ENCODE results near the gene SCMH1. TPM values are rescaled to one million over a fixed set of nuclear protein-coding genes. Genes with fewer than 3 reads are reported as not detected.

Gene SCMH1
- total RNA-seq, 1 experiment from 2014 or later, result 19.4 TPM

DNA sequence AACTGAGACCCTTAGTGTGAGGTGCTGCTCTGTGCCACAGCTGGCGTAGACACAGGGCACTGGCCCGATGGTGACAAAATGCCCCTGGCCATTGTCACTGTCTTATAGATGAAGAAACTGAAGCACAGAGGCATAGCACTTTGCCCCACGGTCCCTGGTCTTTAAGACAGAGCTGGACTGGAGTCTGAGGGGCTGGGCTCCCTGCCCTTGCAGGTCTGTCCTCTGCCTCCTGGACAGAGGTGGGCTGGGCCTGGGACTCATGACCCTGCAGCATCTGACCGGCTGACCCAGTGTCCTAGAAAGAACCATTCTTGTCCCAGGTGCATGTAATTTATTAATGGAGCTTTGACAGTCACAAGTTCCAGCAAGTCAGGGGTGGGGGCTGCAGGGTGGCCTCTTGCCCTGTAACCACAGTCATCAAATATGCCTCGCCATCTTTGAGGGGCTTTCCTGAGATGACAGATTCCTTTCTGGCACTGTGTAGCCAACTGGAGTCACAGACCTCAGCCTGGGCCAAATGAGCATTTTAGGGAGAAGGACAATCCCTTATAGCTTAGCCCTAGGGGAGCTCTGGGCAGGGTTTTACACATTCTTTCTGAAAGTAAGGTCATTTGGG lies 226.7 kb downstream of the SCMH1 start:
- TF ChIP-seq FOXK1 (CRISPR knock-in tag; IDR thresholded peaks at IDR 0.05) (no peak), MXD4 (CRISPR knock-in tag; IDR thresholded peaks at IDR 0.05; ENCODE audit: borderline replicate concordance) (no peak)
- DNase-seq (ENCODE audit: low spot score), result no peak
- ChIA-PET POLR2A (no interaction called here), CTCF (interaction anchor here (0.9 kb wide), 1 partner anchor 241 kb away, joined by 3 read pairs; no protein-coding TSS in a partner anchor)
- no peak for ATAC-seq
- no peaks in the 10 kb centered on the region for H3K9me3 Mint-ChIP-seq
- peaks cover 44% of the 10 kb centered on the region for H3K36me3 Mint-ChIP-seq
- no peak overlapping the region for H3K27ac Mint-ChIP-seq
- H3K4me1 Mint-ChIP-seq, result no peaks in the 10 kb centered on the region
- no peaks in the 10 kb centered on the region; the same call in 1 of the 2 replicates for H3K27me3 Mint-ChIP-seq (ENCODE audit: low read depth)
- H3K4me3 Mint-ChIP-seq, result no peak overlapping the region

DNA sequence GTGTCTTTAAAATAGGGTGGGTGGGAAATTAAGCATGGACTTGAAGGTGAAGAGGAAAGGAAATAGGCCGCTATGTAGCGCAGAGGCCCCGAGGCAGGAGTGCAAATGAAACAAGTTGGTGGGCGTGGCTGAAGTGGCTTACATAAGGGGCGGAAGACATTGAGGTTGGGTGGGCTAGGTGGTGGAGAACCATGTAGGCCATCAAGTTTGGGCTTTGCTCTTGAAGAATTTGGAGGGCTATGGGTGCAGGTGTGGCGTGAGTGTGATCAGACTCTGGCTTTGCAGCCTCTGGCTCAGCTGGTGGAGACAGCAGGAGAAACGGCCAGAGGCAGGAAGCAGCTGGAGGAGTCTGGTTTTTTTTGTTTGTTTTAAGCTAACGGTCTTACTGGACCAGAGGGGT lies 227.2 kb downstream of the SCMH1 start:
- TF ChIP-seq, protein P1, sequence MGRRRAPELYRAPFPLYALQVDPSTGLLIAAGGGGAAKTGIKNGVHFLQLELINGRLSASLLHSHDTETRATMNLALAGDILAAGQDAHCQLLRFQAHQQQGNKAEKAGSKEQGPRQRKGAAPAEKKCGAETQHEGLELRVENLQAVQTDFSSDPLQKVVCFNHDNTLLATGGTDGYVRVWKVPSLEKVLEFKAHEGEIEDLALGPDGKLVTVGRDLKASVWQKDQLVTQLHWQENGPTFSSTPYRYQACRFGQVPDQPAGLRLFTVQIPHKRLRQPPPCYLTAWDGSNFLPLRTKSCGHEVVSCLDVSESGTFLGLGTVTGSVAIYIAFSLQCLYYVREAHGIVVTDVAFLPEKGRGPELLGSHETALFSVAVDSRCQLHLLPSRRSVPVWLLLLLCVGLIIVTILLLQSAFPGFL (CRISPR knock-in tag; IDR thresholded peaks at IDR 0.05; ENCODE audit: borderline replicate concordance), result no peak
- TF ChIP-seq JUN (CRISPR knock-in tag; IDR thresholded peaks at IDR 0.05) (no peak), GABPB1 (CRISPR knock-in tag; IDR thresholded peaks at IDR 0.05) (no peak), FOXJ3 (CRISPR knock-in tag; IDR thresholded peaks at IDR 0.05; ENCODE audit: borderline replicate concordance) (no peak), KAT7 (CRISPR knock-in tag; IDR thresholded peaks at IDR 0.05; ENCODE audit: borderline replicate concordance) (no peak), TP53 (CRISPR knock-in tag; IDR thresholded peaks at IDR 0.05) (no peak), ESRRA (CRISPR knock-in tag; IDR thresholded peaks at IDR 0.05; ENCODE audit: borderline replicate concordance) (no peak), SP1 (CRISPR knock-in tag; conservative IDR thresholded peaks at IDR 0.05) (no peak), GTF2I (CRISPR knock-in tag; conservative IDR thresholded peaks at IDR 0.05) (no peak), SMAD3 (CRISPR knock-in tag; IDR thresholded peaks at IDR 0.05; ENCODE audit: borderline replicate concordance) (no peak), ETV6 (CRISPR knock-in tag; IDR thresholded peaks at IDR 0.05) (no peak), RELA (CRISPR knock-in tag; IDR thresholded peaks at IDR 0.05; ENCODE audit: borderline replicate concordance) (no peak), ZNF138 (CRISPR knock-in tag; conservative IDR thresholded peaks at IDR 0.05) (no peak)
- TF ChIP-seq, protein P2, sequence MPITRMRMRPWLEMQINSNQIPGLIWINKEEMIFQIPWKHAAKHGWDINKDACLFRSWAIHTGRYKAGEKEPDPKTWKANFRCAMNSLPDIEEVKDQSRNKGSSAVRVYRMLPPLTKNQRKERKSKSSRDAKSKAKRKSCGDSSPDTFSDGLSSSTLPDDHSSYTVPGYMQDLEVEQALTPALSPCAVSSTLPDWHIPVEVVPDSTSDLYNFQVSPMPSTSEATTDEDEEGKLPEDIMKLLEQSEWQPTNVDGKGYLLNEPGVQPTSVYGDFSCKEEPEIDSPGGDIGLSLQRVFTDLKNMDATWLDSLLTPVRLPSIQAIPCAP (CRISPR knock-in tag; IDR thresholded peaks at IDR 0.05), result no peak
- TF ChIP-seq, protein P3, sequence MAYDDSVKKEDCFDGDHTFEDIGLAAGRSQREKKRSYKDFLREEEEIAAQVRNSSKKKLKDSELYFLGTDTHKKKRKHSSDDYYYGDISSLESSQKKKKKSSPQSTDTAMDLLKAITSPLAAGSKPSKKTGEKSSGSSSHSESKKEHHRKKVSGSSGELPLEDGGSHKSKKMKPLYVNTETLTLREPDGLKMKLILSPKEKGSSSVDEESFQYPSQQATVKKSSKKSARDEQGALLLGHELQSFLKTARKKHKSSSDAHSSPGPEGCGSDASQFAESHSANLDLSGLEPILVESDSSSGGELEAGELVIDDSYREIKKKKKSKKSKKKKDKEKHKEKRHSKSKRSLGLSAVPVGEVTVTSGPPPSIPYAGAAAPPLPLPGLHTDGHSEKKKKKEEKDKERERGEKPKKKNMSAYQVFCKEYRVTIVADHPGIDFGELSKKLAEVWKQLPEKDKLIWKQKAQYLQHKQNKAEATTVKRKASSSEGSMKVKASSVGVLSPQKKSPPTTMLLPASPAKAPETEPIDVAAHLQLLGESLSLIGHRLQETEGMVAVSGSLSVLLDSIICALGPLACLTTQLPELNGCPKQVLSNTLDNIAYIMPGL (CRISPR knock-in tag; IDR thresholded peaks at IDR 0.05), result no peak
- TF ChIP-seq, protein P4, sequence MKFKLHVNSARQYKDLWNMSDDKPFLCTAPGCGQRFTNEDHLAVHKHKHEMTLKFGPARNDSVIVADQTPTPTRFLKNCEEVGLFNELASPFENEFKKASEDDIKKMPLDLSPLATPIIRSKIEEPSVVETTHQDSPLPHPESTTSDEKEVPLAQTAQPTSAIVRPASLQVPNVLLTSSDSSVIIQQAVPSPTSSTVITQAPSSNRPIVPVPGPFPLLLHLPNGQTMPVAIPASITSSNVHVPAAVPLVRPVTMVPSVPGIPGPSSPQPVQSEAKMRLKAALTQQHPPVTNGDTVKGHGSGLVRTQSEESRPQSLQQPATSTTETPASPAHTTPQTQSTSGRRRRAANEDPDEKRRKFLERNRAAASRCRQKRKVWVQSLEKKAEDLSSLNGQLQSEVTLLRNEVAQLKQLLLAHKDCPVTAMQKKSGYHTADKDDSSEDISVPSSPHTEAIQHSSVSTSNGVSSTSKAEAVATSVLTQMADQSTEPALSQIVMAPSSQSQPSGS (CRISPR knock-in tag; IDR thresholded peaks at IDR 0.05; ENCODE audit: borderline replicate concordance, low read depth), result no peak
- TF ChIP-seq, protein P5, sequence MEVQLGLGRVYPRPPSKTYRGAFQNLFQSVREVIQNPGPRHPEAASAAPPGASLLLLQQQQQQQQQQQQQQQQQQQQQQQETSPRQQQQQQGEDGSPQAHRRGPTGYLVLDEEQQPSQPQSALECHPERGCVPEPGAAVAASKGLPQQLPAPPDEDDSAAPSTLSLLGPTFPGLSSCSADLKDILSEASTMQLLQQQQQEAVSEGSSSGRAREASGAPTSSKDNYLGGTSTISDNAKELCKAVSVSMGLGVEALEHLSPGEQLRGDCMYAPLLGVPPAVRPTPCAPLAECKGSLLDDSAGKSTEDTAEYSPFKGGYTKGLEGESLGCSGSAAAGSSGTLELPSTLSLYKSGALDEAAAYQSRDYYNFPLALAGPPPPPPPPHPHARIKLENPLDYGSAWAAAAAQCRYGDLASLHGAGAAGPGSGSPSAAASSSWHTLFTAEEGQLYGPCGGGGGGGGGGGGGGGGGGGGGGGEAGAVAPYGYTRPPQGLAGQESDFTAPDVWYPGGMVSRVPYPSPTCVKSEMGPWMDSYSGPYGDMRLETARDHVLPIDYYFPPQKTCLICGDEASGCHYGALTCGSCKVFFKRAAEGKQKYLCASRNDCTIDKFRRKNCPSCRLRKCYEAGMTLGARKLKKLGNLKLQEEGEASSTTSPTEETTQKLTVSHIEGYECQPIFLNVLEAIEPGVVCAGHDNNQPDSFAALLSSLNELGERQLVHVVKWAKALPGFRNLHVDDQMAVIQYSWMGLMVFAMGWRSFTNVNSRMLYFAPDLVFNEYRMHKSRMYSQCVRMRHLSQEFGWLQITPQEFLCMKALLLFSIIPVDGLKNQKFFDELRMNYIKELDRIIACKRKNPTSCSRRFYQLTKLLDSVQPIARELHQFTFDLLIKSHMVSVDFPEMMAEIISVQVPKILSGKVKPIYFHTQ (CRISPR knock-in tag; IDR thresholded peaks at IDR 0.05), result no peak
- TF ChIP-seq, protein P6, sequence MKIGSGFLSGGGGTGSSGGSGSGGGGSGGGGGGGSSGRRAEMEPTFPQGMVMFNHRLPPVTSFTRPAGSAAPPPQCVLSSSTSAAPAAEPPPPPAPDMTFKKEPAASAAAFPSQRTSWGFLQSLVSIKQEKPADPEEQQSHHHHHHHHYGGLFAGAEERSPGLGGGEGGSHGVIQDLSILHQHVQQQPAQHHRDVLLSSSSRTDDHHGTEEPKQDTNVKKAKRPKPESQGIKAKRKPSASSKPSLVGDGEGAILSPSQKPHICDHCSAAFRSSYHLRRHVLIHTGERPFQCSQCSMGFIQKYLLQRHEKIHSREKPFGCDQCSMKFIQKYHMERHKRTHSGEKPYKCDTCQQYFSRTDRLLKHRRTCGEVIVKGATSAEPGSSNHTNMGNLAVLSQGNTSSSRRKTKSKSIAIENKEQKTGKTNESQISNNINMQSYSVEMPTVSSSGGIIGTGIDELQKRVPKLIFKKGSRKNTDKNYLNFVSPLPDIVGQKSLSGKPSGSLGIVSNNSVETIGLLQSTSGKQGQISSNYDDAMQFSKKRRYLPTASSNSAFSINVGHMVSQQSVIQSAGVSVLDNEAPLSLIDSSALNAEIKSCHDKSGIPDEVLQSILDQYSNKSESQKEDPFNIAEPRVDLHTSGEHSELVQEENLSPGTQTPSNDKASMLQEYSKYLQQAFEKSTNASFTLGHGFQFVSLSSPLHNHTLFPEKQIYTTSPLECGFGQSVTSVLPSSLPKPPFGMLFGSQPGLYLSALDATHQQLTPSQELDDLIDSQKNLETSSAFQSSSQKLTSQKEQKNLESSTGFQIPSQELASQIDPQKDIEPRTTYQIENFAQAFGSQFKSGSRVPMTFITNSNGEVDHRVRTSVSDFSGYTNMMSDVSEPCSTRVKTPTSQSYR (CRISPR knock-in tag; IDR thresholded peaks at IDR 0.05), result no peak
- TF ChIP-seq, protein P7, sequence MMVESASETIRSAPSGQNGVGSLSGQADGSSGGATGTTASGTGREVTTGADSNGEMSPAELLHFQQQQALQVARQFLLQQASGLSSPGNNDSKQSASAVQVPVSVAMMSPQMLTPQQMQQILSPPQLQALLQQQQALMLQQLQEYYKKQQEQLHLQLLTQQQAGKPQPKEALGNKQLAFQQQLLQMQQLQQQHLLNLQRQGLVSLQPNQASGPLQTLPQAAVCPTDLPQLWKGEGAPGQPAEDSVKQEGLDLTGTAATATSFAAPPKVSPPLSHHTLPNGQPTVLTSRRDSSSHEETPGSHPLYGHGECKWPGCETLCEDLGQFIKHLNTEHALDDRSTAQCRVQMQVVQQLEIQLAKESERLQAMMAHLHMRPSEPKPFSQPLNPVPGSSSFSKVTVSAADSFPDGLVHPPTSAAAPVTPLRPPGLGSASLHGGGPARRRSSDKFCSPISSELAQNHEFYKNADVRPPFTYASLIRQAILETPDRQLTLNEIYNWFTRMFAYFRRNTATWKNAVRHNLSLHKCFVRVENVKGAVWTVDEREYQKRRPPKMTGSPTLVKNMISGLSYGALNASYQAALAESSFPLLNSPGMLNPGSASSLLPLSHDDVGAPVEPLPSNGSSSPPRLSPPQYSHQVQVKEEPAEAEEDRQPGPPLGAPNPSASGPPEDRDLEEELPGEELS (CRISPR knock-in tag; IDR thresholded peaks at IDR 0.05), result no peak
- ChIA-PET POLR2A (no interaction called here), CTCF (no interaction called here)
- Mint-ChIP-seq H3K27me3 (ENCODE audit: low read depth) (no peaks in the 10 kb centered on the region; the same call in 1 of the 2 replicates), H3K4me3 (no peak overlapping the region), H3K27ac (no peak overlapping the region), H3K36me3 (peaks cover 49% of the 10 kb centered on the region), H3K4me1 (no peaks in the 10 kb centered on the region), H3K9me3 (no peaks in the 10 kb centered on the region)
- ATAC-seq (no peak), DNase-seq (ENCODE audit: low spot score) (no peak)
